BE2C (cell line): ENCODE data around the gene ANKRD33B.
"Not testable (repeated sequence)": the region's sequence is repeated elsewhere in the genome, so short reads cannot be mapped to it uniquely, and the experiment has no call there.

Experiments used
- DNase-seq: peaks from one replicate; pipeline ENCODE4 v3.0.0-alpha.2; 2020
- H3K27me3 ChIP-seq: fragments of 250-450 bp; sonication (Bioruptor Pico); 2 replicates; pipeline ENCODE4 v1.5.1; 2020; ENCODE audit warnings: mild to moderate bottlenecking
- H3K36me3 ChIP-seq: fragments of 250-450 bp; sonication (Bioruptor Pico); 2 replicates; pipeline ENCODE4 v1.5.1; 2020; ENCODE audit warnings: mild to moderate bottlenecking
- H3K4me1 ChIP-seq: fragments of 250-450 bp; sonication (Bioruptor Pico); 2 replicates; pipeline ENCODE4 v1.5.1; 2020
- H3K4me3 ChIP-seq: 2 replicates; pipeline ENCODE4 v1.5.1; 2011; ENCODE audit warnings: low read depth, low read length
- H3K9me3 ChIP-seq: fragments of 250-450 bp; sonication (Bioruptor Pico); 2 replicates; pipeline ENCODE4 v1.5.1; 2020
- CTCF ChIP-seq: IDR thresholded peaks from 2 replicates; pipeline ENCODE4 v1.5.1; 2012; ENCODE audit warnings: mild to moderate bottlenecking, low read depth, low read length

ANKRD33B gene

DNA sequence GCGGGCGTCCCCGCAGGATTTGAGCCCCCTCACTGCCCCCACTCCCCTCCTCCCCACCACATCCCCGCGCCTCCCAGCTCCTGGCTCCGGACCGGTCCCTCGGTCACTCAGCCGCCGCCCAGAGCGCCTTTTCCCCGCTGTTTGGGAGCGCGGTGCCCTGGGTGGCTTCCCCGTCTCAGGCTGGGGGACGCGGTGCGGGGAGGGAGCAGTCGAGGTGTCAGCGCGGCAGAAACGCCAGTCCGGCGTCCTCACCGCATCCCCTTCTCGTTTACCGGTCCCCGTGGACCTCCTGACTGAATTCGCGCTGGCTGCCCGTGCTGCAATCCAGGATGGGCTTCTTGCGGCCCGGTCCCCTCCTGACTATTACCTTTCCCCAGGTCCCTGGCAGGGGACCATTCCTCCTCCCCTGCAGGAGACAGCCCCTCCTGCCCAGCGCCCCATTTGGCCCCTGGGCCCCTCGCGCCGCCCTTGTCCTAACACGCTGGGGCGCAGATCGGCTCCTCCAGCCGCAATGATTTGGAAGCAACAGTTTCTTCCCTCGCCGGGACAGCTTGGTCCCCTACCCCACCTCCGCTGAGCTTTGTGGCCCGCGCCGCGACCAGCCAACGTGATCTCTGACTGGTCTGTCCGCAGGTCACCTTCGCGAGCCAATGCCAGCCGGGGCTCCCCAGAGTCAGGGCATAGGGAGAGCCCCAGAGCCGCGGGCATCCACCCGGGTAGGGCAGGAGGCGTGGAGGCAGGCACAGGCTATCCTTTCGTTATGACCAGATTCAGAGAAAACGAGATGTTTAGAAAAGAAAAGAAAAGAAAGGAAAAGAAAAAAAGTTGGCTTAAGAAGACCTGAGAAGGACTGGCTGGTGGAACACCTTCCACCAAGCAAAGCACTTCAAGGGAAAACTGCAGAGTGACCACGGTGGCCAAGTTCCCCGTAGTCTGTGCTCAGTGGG, 1.2 kb downstream of the ANKRD33B start:
- peaks cover 7% of the 10 kb centered on the region for H3K4me1 ChIP-seq
- H3K4me3 ChIP-seq: peak overlapping the region; percentile 58
- no peaks in the 10 kb centered on the region for H3K9me3 ChIP-seq
- peaks cover 10% of the 10 kb centered on the region for H3K27me3 ChIP-seq
- H3K36me3 ChIP-seq: no peaks in the 10 kb centered on the region
- no peak for DNase-seq
- no peak for TF ChIP-seq CTCF

GRCh38 chr5:10565785-10566542, 2.1 kb downstream of the ANKRD33B start:
- H3K4me3 ChIP-seq: no peak overlapping the region
- no peaks in the 10 kb centered on the region for H3K9me3 ChIP-seq
- peaks cover 10% of the 10 kb centered on the region for H3K27me3 ChIP-seq
- no peaks in the 10 kb centered on the region for H3K36me3 ChIP-seq
- no peak for DNase-seq
- TF ChIP-seq CTCF: no peak
- peaks cover 7% of the 10 kb centered on the region; the same call in 1 of the 2 replicates for H3K4me1 ChIP-seq

- TF ChIP-seq CTCF: no peak
- Histone ChIP-seq H3K36me3 (no peaks in the 10 kb centered on the region), H3K4me1 (peaks cover 7% of the 10 kb centered on the region; the same call in 1 of the 2 replicates), H3K4me3 (no peak overlapping the region), H3K27me3 (peaks cover 10% of the 10 kb centered on the region), H3K9me3 (no peaks in the 10 kb centered on the region)
- no peak for DNase-seq
Measured at GRCh38 chr5:10566543-10567068, 2.7 kb downstream of the ANKRD33B start.

DNA sequence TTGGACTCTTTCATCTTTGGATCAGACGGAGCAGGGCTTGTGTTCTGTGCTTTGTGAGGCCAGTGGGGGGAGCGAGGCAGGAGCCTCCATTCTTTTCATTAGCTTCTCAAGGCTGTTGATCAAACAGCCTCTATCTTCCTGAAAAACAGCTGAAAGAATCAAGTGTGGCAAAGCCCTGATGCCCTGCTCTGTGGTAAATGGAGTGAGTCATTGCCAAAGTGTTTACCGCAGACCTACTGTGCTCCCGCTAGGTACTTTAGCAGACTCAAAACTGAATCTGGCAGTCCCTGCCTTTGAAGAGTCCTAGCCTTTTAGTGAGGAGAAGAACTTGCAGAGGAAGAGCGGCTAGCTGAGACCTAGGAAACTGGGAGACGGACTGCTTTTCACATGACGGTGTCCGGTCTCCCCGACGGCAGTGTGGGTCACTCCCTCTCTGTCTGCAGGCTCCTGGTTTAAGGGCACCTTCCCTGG, 3.3 kb downstream of the ANKRD33B start:
- Histone ChIP-seq H3K4me3 (no peak overlapping the region), H3K27me3 (peaks cover 10% of the 10 kb centered on the region)
- no peak for TF ChIP-seq CTCF

DNA sequence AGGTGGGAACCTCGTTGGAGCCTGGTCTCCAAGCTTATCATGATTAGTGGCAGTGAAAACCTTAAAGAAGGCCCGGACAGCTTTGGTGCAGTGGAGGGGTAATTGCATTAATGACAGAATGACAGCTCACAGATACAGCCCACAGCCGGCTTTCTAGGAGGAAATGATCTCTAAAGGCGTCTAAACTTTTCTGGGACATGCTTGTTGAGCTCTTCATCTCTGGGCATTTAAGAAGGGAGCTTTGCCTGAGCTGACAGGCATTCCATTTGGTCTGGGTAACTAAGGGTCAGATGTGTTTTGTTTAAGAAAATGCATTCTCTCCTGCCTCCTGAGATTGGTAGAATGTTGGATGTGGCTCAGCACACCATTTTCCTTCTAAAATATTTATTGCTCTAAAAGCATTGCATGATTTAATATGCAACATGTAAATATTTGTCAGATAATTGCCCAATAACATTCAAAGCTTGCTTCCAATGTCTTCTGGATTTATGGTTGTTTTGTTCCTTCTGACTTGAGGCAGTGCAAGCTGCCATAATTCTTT, 4.0 kb downstream of the ANKRD33B start:
- H3K36me3 ChIP-seq: no peaks in the 10 kb centered on the region
- H3K4me3 ChIP-seq: no peak overlapping the region
- DNase-seq: no peak
- H3K9me3 ChIP-seq: no peaks in the 10 kb centered on the region
- no peak for TF ChIP-seq CTCF
- peaks cover 7% of the 10 kb centered on the region; the same call in 1 of the 2 replicates for H3K4me1 ChIP-seq
- peaks cover 10% of the 10 kb centered on the region for H3K27me3 ChIP-seq

More for the DNA sequence above, 3.3 kb downstream of the ANKRD33B start:
- Histone ChIP-seq H3K4me1 (peaks cover 7% of the 10 kb centered on the region; the same call in 1 of the 2 replicates), H3K9me3 (no peaks in the 10 kb centered on the region), H3K36me3 (no peaks in the 10 kb centered on the region)
- no peak for DNase-seq

DNA sequence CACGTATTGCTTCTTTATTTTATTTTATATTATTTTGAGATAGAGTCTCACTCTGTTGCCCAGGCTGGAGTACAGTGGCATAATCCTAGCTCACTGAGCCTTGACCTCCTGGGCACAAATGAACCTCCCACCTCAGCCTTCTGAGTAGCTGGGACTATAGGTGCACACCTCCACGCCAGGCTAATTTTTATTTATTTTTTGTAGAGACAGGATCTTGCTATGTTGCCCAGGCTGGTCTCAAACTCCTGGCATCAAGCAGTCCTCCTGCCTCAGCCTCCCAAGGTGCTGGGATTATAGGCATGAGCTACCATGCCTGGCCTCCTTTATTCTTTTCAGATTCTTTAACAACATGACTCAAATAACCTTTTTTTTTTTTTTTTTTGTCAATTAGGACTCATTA, 6.7 kb downstream of the ANKRD33B start:
- DNase-seq, H3K36me3 ChIP-seq, H3K27me3 ChIP-seq, H3K4me1 ChIP-seq, H3K9me3 ChIP-seq, H3K4me3 ChIP-seq: not testable (repeated sequence)
